ENCODE measurements around the gene IMMP2L.

Gene IMMP2L

GRCh38 chr7:111224354-111225231, 337.7 kb downstream of the IMMP2L start:
- no peaks in the 10 kb centered on the region for H3K27me3 Mint-ChIP-seq (ENCODE audit: low read depth)
- H3K9me3 Mint-ChIP-seq = no peaks in the 10 kb centered on the region
- no peaks in the 10 kb centered on the region for H3K36me3 Mint-ChIP-seq (ENCODE audit: low read depth)
- no peak overlapping the region for H3K4me3 Mint-ChIP-seq
- no peak overlapping the region for H3K27ac Mint-ChIP-seq
- TF ChIP-seq, protein P1, sequence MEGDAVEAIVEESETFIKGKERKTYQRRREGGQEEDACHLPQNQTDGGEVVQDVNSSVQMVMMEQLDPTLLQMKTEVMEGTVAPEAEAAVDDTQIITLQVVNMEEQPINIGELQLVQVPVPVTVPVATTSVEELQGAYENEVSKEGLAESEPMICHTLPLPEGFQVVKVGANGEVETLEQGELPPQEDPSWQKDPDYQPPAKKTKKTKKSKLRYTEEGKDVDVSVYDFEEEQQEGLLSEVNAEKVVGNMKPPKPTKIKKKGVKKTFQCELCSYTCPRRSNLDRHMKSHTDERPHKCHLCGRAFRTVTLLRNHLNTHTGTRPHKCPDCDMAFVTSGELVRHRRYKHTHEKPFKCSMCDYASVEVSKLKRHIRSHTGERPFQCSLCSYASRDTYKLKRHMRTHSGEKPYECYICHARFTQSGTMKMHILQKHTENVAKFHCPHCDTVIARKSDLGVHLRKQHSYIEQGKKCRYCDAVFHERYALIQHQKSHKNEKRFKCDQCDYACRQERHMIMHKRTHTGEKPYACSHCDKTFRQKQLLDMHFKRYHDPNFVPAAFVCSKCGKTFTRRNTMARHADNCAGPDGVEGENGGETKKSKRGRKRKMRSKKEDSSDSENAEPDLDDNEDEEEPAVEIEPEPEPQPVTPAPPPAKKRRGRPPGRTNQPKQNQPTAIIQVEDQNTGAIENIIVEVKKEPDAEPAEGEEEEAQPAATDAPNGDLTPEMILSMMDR (IDR thresholded peaks at IDR 0.05; ENCODE audit: unreplicated experiment in 3 of 3) = no peak
- peaks cover 4% of the 10 kb centered on the region for H3K4me1 Mint-ChIP-seq

DNA sequence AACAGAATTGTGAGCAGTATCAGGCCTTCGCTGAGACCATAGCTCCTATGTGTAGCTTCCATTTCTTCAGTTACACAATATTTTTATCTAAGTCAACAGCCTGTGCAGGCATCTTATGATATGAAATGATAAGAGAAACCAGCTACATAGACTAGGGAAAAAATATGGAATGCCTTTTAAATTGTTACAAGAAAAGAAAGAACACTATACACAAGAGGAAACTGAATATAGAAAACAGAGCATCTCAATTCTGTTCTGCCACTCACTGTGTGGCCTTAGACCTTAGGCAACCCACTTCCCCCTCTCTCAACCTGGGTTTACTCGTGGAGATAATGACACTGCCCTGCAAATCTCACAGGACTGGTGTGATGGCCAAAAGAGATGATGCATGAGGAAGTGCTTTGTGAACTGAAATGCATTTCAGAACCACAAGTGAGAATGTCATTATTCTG, 338.5 kb downstream of the IMMP2L start:
- Mint-ChIP-seq H3K4me3 (no peak overlapping the region), H3K9me3 (no peaks in the 10 kb centered on the region), H3K27me3 (ENCODE audit: low read depth) (no peaks in the 10 kb centered on the region), H3K36me3 (ENCODE audit: low read depth) (no peaks in the 10 kb centered on the region), H3K27ac (no peak overlapping the region), H3K4me1 (peaks cover 4% of the 10 kb centered on the region)
- TF ChIP-seq, protein P1 (IDR thresholded peaks at IDR 0.05; ENCODE audit: unreplicated experiment in 3 of 3) = no peak

- H3K27me3 Mint-ChIP-seq (ENCODE audit: low read depth) = no peaks in the 10 kb centered on the region
- H3K36me3 Mint-ChIP-seq (ENCODE audit: low read depth) = no peaks in the 10 kb centered on the region
- TF ChIP-seq, protein P1 (IDR thresholded peaks at IDR 0.05; ENCODE audit: unreplicated experiment in 3 of 3) = no peak
- H3K4me1 Mint-ChIP-seq = no peaks in the 10 kb centered on the region
- H3K4me3 Mint-ChIP-seq = no peak overlapping the region
- no peaks in the 10 kb centered on the region for H3K9me3 Mint-ChIP-seq
- no peak overlapping the region for H3K27ac Mint-ChIP-seq
These were observed 346.7 kb downstream of the IMMP2L start for GRCh38 chr7:111215550-111215949.

DNA sequence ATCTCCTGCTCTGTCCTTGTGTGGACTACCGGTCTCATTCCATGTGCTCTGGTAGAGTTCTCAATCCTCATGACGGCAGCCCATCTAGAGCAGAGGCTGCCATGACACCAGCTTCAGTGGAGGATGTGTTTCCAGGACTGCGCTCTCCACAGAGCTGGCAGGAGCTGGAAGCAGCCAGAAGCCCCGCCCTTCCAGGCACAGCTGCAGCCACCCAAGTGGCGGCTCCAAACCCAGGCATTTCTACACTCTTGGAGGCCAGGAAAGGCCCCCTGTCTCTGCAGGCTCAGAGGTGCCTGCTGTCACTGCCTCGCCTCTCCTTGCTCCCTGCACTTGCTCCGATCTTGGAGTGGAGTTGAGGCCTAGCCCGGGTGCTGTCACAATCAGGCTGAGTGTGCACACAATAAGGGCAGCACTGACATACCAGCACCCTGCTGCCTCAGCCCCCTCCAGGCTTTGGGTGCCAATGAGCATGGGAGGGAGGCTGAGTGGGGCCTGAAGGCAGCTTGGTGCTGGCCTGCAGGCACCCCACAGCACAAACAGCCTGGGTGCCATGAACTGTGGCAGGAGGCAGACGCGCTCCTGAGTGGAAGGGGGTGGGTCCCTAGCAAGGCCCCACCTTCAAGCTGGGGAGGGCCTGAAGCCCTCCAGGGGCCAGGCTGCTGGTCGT, 349.3 kb downstream of the IMMP2L start:
- TF ChIP-seq, protein P1 (IDR thresholded peaks at IDR 0.05; ENCODE audit: unreplicated experiment in 3 of 3) = no peak
- Mint-ChIP-seq H3K27ac (no peak overlapping the region), H3K4me1 (no peaks in the 10 kb centered on the region), H3K27me3 (ENCODE audit: low read depth) (no peaks in the 10 kb centered on the region), H3K36me3 (ENCODE audit: low read depth) (no peaks in the 10 kb centered on the region), H3K4me3 (no peak overlapping the region), H3K9me3 (no peaks in the 10 kb centered on the region)

DNA sequence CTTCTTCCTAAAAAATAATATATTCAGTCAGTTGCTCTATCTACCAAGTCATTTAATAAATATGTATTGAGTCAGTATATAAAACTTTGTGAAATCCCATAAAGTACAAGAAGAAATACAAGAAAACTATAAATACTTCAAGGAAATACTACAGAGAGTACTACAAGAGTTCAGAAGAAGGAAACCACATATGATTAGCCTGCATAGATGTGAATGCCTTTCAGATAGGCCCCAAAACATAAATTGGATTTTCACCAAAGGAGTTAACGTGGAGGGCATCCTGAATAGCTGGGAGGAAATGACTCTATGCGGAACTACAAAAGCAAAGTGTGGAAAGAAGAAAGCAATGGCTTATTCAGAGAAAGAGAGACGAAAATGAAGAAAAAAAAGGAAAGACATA, 351.3 kb downstream of the IMMP2L start:
- no peaks in the 10 kb centered on the region for H3K27me3 Mint-ChIP-seq (ENCODE audit: low read depth)
- H3K4me3 Mint-ChIP-seq = no peak overlapping the region
- TF ChIP-seq, protein P1 (IDR thresholded peaks at IDR 0.05; ENCODE audit: unreplicated experiment in 3 of 3) = no peak
- H3K4me1 Mint-ChIP-seq = no peaks in the 10 kb centered on the region
- no peak overlapping the region for H3K27ac Mint-ChIP-seq
- H3K9me3 Mint-ChIP-seq = no peaks in the 10 kb centered on the region
- H3K36me3 Mint-ChIP-seq (ENCODE audit: low read depth) = no peaks in the 10 kb centered on the region
